Fibroblast of pulmonary artery (primary cell): ENCODE measurements around the gene OR10C1.

Experiments
- DNase-seq: peaks from one replicate; pipeline ENCODE4 v3.0.0-alpha.2; 2010; ENCODE audit warnings: low read depth
- H3K4me3 ChIP-seq: replicated peaks from 2 replicates; pipeline ENCODE4 v1.5.1; 2011; ENCODE audit warnings: low read depth, mild to moderate bottlenecking, control low read depth, low read length, moderate library complexity
- TF ChIP-seq, protein P1 (sequence below): IDR thresholded peaks from 2 replicates; pipeline ENCODE4 v1.5.1; 2011; ENCODE audit warnings: mild to moderate bottlenecking, control low read depth, low read length, inconsistent platforms; ENCODE audit errors: missing control alignments

The OR10C1 gene

DNA sequence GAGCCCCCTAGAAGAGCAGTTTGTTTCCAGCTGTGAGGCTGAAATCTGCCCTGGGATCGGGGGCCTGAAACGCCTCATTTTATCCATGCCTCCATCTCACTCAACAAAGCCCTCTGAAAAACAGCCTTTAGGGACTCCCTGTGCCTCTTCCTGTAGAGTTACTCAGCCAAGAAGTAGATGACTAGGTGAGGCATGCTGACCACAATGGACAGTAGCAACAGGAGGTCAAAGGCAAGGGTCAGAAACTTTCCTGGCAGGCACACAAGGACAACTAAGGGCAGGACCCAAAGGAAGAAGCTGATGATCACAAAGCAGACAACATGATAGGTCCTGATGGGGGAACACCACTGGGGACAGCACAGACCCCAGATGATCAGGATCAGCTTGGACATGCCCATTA is 35.9 kb downstream of the OR10C1 start:
- H3K4me3 ChIP-seq = no peak overlapping the region
- TF ChIP-seq, protein P1, sequence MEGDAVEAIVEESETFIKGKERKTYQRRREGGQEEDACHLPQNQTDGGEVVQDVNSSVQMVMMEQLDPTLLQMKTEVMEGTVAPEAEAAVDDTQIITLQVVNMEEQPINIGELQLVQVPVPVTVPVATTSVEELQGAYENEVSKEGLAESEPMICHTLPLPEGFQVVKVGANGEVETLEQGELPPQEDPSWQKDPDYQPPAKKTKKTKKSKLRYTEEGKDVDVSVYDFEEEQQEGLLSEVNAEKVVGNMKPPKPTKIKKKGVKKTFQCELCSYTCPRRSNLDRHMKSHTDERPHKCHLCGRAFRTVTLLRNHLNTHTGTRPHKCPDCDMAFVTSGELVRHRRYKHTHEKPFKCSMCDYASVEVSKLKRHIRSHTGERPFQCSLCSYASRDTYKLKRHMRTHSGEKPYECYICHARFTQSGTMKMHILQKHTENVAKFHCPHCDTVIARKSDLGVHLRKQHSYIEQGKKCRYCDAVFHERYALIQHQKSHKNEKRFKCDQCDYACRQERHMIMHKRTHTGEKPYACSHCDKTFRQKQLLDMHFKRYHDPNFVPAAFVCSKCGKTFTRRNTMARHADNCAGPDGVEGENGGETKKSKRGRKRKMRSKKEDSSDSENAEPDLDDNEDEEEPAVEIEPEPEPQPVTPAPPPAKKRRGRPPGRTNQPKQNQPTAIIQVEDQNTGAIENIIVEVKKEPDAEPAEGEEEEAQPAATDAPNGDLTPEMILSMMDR = no peak
- DNase-seq = no peak

DNA sequence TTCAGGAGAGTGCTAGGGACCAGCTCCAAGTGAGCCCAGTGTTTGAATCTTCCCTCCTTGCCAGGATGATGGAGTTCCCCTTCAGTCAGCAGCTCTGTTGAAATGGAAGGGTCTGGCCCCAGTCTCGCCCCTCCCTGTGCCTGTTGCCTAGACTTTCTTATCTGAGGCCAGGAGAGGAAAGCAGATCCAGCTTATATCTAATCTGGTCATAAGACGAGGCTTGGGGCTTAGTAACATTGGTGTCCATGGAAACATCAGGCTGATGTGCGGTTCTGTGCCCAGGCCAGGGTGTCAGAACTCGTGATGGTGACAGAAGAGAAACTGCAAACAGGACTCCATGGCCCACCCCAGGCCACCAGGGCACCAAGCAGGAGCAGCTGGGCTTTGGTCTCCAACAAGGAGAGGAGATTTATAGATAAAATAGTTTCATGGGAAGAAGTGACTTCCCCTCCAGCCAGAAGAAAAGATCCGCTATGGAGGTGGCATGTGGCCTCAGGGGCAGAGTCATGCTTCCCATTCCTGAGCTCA is 38.9 kb downstream of the OR10C1 start:
- no peak overlapping the region for H3K4me3 ChIP-seq
- DNase-seq = no peak
- TF ChIP-seq, protein P1 = no peak

GRCh38 chr6:29478740-29479139 is 39.6 kb downstream of the OR10C1 start:
- H3K4me3 ChIP-seq = no peak overlapping the region
- DNase-seq = no peak
- TF ChIP-seq, protein P1 = no peak

GRCh38 chr6:29479560-29479959 is 40.5 kb downstream of the OR10C1 start:
- no peak for DNase-seq
- H3K4me3 ChIP-seq = no peak overlapping the region
- TF ChIP-seq, protein P1 = no peak

- H3K4me3 ChIP-seq = no peak overlapping the region
- TF ChIP-seq, protein P1 = no peak
- no peak for DNase-seq
Observed at GRCh38 chr6:29483186-29483585, 44.1 kb downstream of the OR10C1 start.

GRCh38 chr6:29483735-29484134 is 44.6 kb downstream of the OR10C1 start:
- no peak for DNase-seq
- TF ChIP-seq, protein P1 = no peak

GRCh38 chr6:29486577-29486976 is 47.5 kb downstream of the OR10C1 start:
- no peak overlapping the region for H3K4me3 ChIP-seq
- no peak for DNase-seq
- TF ChIP-seq, protein P1 = no peak

More at GRCh38 chr6:29483735-29484134, 44.6 kb downstream of the OR10C1 start:
- no peak overlapping the region for H3K4me3 ChIP-seq
